Measurements from ENCODE around the gene NEURL1B.
A peak's percentile ranks its signal among the peaks of the same experiment; 100 is the strongest.
"Not testable (repeated sequence)": the region's sequence is repeated elsewhere in the genome, so short reads cannot be mapped to it uniquely, and the experiment has no call there.

NEURL1B gene

GRCh38 chr5:172640822-172641358 lies at the start of gene NEURL1B:
Gene NEURL1B (plus strand): TSS chr5:172641263. CDS start chr5:172641407, 144 bp downstream.
- peak; percentile 27 for DNase-seq

- DNase-seq, result no peak
Observed at GRCh38 chr5:172591636-172592035, 49.4 kb upstream of the NEURL1B start.

GRCh38 chr5:172592881-172593280 lies 48.2 kb upstream of the NEURL1B start:
- no peak for DNase-seq

- DNase-seq, result no peak
Observed at GRCh38 chr5:172593306-172593705, 47.8 kb upstream of the NEURL1B start.

- no peak for DNase-seq
Observed at GRCh38 chr5:172593721-172594235, 47.3 kb upstream of the NEURL1B start.

- no peak for DNase-seq
Observed at GRCh38 chr5:172594431-172594830, 46.6 kb upstream of the NEURL1B start.

- no peak for DNase-seq
Observed at GRCh38 chr5:172594867-172595466, 46.1 kb upstream of the NEURL1B start.

- no peak for DNase-seq
Observed at GRCh38 chr5:172595596-172596455, 45.2 kb upstream of the NEURL1B start.

- no peak for DNase-seq
Observed at GRCh38 chr5:172596638-172597231, 44.3 kb upstream of the NEURL1B start.

GRCh38 chr5:172597755-172598155 lies 43.3 kb upstream of the NEURL1B start:
- DNase-seq, result no peak

GRCh38 chr5:172598251-172599203 lies 42.5 kb upstream of the NEURL1B start:
- DNase-seq, result no peak

GRCh38 chr5:172599204-172599567 lies 41.9 kb upstream of the NEURL1B start:
- no peak for DNase-seq

GRCh38 chr5:172600571-172600970 lies 40.5 kb upstream of the NEURL1B start:
- DNase-seq, result no peak

GRCh38 chr5:172601576-172601975 lies 39.5 kb upstream of the NEURL1B start:
- not testable (repeated sequence) for DNase-seq

- no peak for DNase-seq
Observed at GRCh38 chr5:172602783-172603231, 38.3 kb upstream of the NEURL1B start.

GRCh38 chr5:172603251-172603806 lies 37.7 kb upstream of the NEURL1B start:
- no peak for DNase-seq

- no peak for DNase-seq
Observed at GRCh38 chr5:172605466-172605865, 35.6 kb upstream of the NEURL1B start.

GRCh38 chr5:172606156-172606785 lies 34.8 kb upstream of the NEURL1B start:
- DNase-seq, result no peak

- DNase-seq, result no peak
Observed at GRCh38 chr5:172607213-172607793, 33.8 kb upstream of the NEURL1B start.

GRCh38 chr5:172608773-172609172 lies 32.3 kb upstream of the NEURL1B start:
- no peak for DNase-seq

- no peak for DNase-seq
Observed at GRCh38 chr5:172610643-172611042, 30.4 kb upstream of the NEURL1B start.

All from kidney glomerular epithelial cell (primary cell).